ENCODE results near the gene MIB1.

Gene MIB1

GRCh38 chr18:21799721-21800120, 59.1 kb downstream of the MIB1 start:
- ChIA-PET POLR2A (no interaction called here), CTCF (interaction anchor here (2.1 kb wide), 1 partner anchor 21 kb away, joined by 8 read pairs; no protein-coding TSS in a partner anchor)
- no peak overlapping the region for H3K4me3 ChIP-seq (ENCODE audit: low read depth, low read length)
- no peak for TF ChIP-seq CTCF (IDR thresholded peaks at IDR 0.05; ENCODE audit: insufficient read depth, low read length, missing control alignments)
- no peak for DNase-seq (ENCODE audit: low read depth, low spot score)

GRCh38 chr18:21803495-21803894, 62.9 kb downstream of the MIB1 start:
- DNase-seq (ENCODE audit: low read depth, low spot score): no peak
- TF ChIP-seq CTCF (IDR thresholded peaks at IDR 0.05; ENCODE audit: insufficient read depth, low read length, missing control alignments): no peak
- POLR2A ChIA-PET: no interaction called here
- no peak overlapping the region for H3K4me3 ChIP-seq (ENCODE audit: low read depth, low read length)
- CTCF ChIA-PET: interaction anchor here (1.8 kb wide), 1 partner anchor 16 kb away, joined by 7 read pairs; no protein-coding TSS in a partner anchor

GRCh38 chr18:21805771-21806366, 65.3 kb downstream of the MIB1 start:
- CTCF ChIA-PET: no interaction called here
- POLR2A ChIA-PET: no interaction called here
- H3K4me3 ChIP-seq (ENCODE audit: low read depth, low read length): no peak overlapping the region
- DNase-seq (ENCODE audit: low read depth, low spot score): no peak
- no peak for TF ChIP-seq CTCF (IDR thresholded peaks at IDR 0.05; ENCODE audit: insufficient read depth, low read length, missing control alignments)

GRCh38 chr18:21808185-21808584, 67.6 kb downstream of the MIB1 start:
- DNase-seq (ENCODE audit: low read depth, low spot score): no peak
- no peak for TF ChIP-seq CTCF (IDR thresholded peaks at IDR 0.05; ENCODE audit: insufficient read depth, low read length, missing control alignments)
- ChIA-PET POLR2A (no interaction called here), CTCF (interaction anchor here (1.0 to 1.7 kb wide), 3 partner anchors 8 to 12 kb away, joined by 3 to 5 read pairs (median 5); no protein-coding TSS in a partner anchor)
- no peak overlapping the region for H3K4me3 ChIP-seq (ENCODE audit: low read depth, low read length)

- no peak overlapping the region for H3K4me3 ChIP-seq (ENCODE audit: low read depth, low read length)
- POLR2A ChIA-PET: no interaction called here
- CTCF ChIA-PET: no interaction called here
- DNase-seq (ENCODE audit: low read depth, low spot score): no peak
- TF ChIP-seq CTCF (IDR thresholded peaks at IDR 0.05; ENCODE audit: insufficient read depth, low read length, missing control alignments): no peak
These were observed 69.1 kb downstream of the MIB1 start for GRCh38 chr18:21809725-21810124.

GRCh38 chr18:21815101-21815500, 74.5 kb downstream of the MIB1 start:
- no peak for TF ChIP-seq CTCF (IDR thresholded peaks at IDR 0.05; ENCODE audit: insufficient read depth, low read length, missing control alignments)
- H3K4me3 ChIP-seq (ENCODE audit: low read depth, low read length): no peak overlapping the region
- no peak for DNase-seq (ENCODE audit: low read depth, low spot score)
- ChIA-PET CTCF (interaction anchor here (1.3 kb wide), 2 partner anchors 9 to 19 kb away, joined by 3 to 5 read pairs; no protein-coding TSS in a partner anchor), POLR2A (no interaction called here)

All from AG04449 (cell line).